ENCODE data around the gene ACYP2. TPM values are rescaled to one million over a fixed set of nuclear protein-coding genes. Genes with fewer than 3 reads are reported as not detected.
"Not testable (repeated sequence)": the region's sequence is repeated elsewhere in the genome, so short reads cannot be mapped to it uniquely, and the experiment has no call there.

The ACYP2 gene
- total RNA-seq, 1 donor from 2014 or later: 7.0 TPM

DNA sequence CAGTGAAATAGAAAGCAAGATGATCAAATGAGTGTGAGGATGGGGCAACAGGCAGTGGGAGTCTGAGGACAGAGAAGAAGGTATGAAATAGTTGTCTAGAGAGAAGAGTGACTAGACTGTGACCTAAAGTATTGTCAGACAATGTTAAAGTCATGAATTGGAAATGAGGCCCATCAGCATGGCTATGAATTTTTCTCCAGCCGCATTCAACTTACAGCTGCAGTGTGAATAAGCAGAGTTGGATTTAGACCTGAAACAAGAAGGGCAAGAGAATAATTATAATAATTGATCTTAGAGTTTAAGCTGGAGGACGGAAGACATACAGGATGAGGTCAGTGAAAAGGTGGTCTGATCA is 144.8 kb downstream of the ACYP2 start:
- no peak overlapping the region for H3K27ac Mint-ChIP-seq (ENCODE audit: unreplicated experiment)
- H3K27me3 Mint-ChIP-seq (ENCODE audit: unreplicated experiment): no peaks in the 10 kb centered on the region
- no peak for DNase-seq (ENCODE audit: low spot score)
- TF ChIP-seq, protein P1, sequence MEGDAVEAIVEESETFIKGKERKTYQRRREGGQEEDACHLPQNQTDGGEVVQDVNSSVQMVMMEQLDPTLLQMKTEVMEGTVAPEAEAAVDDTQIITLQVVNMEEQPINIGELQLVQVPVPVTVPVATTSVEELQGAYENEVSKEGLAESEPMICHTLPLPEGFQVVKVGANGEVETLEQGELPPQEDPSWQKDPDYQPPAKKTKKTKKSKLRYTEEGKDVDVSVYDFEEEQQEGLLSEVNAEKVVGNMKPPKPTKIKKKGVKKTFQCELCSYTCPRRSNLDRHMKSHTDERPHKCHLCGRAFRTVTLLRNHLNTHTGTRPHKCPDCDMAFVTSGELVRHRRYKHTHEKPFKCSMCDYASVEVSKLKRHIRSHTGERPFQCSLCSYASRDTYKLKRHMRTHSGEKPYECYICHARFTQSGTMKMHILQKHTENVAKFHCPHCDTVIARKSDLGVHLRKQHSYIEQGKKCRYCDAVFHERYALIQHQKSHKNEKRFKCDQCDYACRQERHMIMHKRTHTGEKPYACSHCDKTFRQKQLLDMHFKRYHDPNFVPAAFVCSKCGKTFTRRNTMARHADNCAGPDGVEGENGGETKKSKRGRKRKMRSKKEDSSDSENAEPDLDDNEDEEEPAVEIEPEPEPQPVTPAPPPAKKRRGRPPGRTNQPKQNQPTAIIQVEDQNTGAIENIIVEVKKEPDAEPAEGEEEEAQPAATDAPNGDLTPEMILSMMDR (IDR thresholded peaks at IDR 0.05; ENCODE audit: unreplicated experiment): no peak
- no peaks in the 10 kb centered on the region for H3K36me3 Mint-ChIP-seq (ENCODE audit: low read depth, unreplicated experiment)
- no peak overlapping the region for H3K4me3 Mint-ChIP-seq (ENCODE audit: unreplicated experiment)
- H3K4me1 Mint-ChIP-seq (ENCODE audit: unreplicated experiment): no peaks in the 10 kb centered on the region
- no peaks in the 10 kb centered on the region for H3K9me3 Mint-ChIP-seq (ENCODE audit: unreplicated experiment)

DNA sequence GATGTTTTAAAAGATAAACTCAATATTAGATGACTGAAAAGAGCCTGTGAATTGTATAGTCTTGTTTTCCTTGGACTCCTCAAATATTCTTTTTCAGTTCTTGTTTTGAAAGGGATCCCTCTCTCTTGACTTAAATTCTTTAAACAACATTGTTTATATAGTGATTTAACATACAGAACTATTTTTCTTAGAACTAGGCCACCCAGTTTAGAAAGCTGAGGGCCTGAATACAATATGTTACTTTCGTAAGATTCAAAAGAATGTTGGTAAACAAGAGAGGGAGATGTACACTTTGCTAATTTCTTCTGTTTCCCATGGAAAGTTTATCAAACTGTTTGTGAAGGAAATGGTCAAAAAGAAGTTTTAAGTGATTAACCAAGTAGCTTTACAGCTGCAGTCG is 146.1 kb downstream of the ACYP2 start:
- no peak for DNase-seq (ENCODE audit: low spot score)
- H3K27ac Mint-ChIP-seq (ENCODE audit: unreplicated experiment): no peak overlapping the region
- H3K9me3 Mint-ChIP-seq (ENCODE audit: unreplicated experiment): no peaks in the 10 kb centered on the region
- H3K4me3 Mint-ChIP-seq (ENCODE audit: unreplicated experiment): no peak overlapping the region
- TF ChIP-seq, protein P1 (IDR thresholded peaks at IDR 0.05; ENCODE audit: unreplicated experiment): no peak
- H3K27me3 Mint-ChIP-seq (ENCODE audit: unreplicated experiment): no peaks in the 10 kb centered on the region
- H3K4me1 Mint-ChIP-seq (ENCODE audit: unreplicated experiment): no peaks in the 10 kb centered on the region
- H3K36me3 Mint-ChIP-seq (ENCODE audit: low read depth, unreplicated experiment): no peaks in the 10 kb centered on the region

DNA sequence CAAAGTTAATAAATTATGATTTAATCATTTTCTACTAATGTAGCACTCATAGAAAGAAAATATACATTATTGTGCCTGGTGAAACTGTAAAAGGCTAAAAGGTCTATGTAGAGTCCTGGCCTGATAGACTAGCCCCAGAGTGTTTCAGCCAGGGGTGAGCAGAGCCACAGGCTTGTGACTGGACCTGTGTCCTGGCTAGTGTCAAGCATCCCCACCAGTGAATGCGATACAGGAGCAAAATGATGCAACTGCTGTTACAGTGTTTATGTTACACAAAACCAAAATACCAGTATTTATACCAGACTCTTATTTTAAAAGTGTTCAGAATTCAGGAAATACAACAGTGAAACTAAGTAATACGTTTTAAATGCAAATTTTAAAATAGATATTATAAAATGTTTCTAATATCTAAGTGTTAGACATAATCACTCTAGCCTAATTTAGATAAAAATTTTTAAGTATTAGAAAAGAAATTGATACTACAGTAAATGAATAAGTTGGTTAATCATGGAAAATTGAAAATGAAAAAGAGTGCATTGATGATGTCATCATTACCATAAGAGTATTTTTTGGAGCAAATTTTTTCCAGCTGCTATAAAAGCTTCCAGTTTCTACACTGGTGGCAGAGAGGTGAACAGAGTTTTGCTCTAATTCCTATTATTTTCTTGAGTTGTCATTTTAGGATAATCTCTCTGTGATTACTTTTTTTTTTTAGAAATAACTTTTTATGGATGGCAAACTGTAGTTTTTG is 146.8 kb downstream of the ACYP2 start:
- H3K27me3 Mint-ChIP-seq (ENCODE audit: unreplicated experiment): no peaks in the 10 kb centered on the region
- no peak overlapping the region for H3K4me3 Mint-ChIP-seq (ENCODE audit: unreplicated experiment)
- TF ChIP-seq, protein P1 (IDR thresholded peaks at IDR 0.05; ENCODE audit: unreplicated experiment): no peak
- H3K4me1 Mint-ChIP-seq (ENCODE audit: unreplicated experiment): no peaks in the 10 kb centered on the region
- no peaks in the 10 kb centered on the region for H3K9me3 Mint-ChIP-seq (ENCODE audit: unreplicated experiment)
- no peak for DNase-seq (ENCODE audit: low spot score)
- H3K36me3 Mint-ChIP-seq (ENCODE audit: low read depth, unreplicated experiment): no peaks in the 10 kb centered on the region
- no peak overlapping the region for H3K27ac Mint-ChIP-seq (ENCODE audit: unreplicated experiment)

DNA sequence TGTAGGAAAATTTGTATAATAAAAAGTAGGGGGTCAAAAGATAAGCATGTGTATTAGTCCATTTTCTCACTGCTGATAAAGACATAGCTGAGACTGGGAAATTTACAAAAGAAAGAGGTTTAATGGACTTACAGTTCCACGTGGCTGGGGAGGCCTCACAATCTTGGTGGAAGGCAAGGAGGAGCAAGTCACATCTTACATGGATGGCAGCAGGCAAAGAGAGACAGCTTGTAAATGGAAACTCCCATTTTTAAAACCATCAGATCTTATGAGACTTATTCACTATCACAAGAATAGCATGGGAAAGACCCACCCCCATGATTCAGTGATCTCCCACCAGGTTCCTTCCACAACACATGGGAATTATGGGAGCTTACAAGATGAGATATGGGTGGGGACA is 149.7 kb downstream of the ACYP2 start:
- not testable (repeated sequence) for H3K9me3 Mint-ChIP-seq (ENCODE audit: unreplicated experiment); H3K27me3 Mint-ChIP-seq (ENCODE audit: unreplicated experiment); DNase-seq (ENCODE audit: low spot score); H3K27ac Mint-ChIP-seq (ENCODE audit: unreplicated experiment); H3K36me3 Mint-ChIP-seq (ENCODE audit: low read depth, unreplicated experiment); H3K4me3 Mint-ChIP-seq (ENCODE audit: unreplicated experiment); H3K4me1 Mint-ChIP-seq (ENCODE audit: unreplicated experiment)

DNA sequence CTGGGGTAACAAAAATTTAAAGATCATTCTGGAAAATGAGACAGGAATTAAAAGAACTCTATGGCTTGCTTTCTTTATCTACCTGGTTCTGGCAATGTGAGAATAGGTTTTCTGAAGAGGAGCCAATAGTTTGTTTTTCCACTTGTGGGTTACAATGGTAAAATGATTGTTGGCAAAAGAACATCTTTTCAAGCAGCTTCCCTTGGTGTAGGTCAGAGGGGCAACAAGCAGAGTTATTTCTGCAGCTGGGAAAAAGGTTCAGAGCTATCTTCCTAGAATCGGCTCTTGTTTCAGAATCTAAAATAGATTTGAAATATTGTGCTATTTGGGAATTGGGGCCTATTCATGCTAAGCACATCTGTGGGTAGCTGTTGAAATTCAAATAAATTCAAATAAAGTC is 152.2 kb downstream of the ACYP2 start:
- Mint-ChIP-seq H3K4me3 (ENCODE audit: unreplicated experiment) (no peak overlapping the region), H3K36me3 (ENCODE audit: low read depth, unreplicated experiment) (no peaks in the 10 kb centered on the region), H3K27me3 (ENCODE audit: unreplicated experiment) (no peaks in the 10 kb centered on the region), H3K9me3 (ENCODE audit: unreplicated experiment) (no peaks in the 10 kb centered on the region), H3K27ac (ENCODE audit: unreplicated experiment) (no peak overlapping the region), H3K4me1 (ENCODE audit: unreplicated experiment) (no peaks in the 10 kb centered on the region)
- TF ChIP-seq, protein P1 (IDR thresholded peaks at IDR 0.05; ENCODE audit: unreplicated experiment): no peak
- DNase-seq (ENCODE audit: low spot score): no peak

Measured in endothelial cell (in vitro differentiated cells).